Activated T-cell treated with anti-CD3 and anti-CD28 coated beads, Interleukin-2, amount 50 U/mL, for 4 hours (primary cell): Measurements from ENCODE around the gene PFKFB3. TPM values are rescaled to one million over a fixed set of nuclear protein-coding genes. Genes with fewer than 3 reads are reported as not detected.

Source experiments
- ATAC-seq, 2 donors: fragments of 200-7000 bp; cut with Tn5 transposase; one replicate each; pipeline ENCODE4 v1.10.0; 2021
- DNase-seq: peaks from one replicate; pipeline ENCODE4 v3.0.0-alpha.2; 2020
- H3K27me3 Mint-ChIP-seq: one replicate; pipeline ENCODE4 v1.8.0; 2021; ENCODE audit warnings: low read depth, mixed read lengths
- H3K36me3 Mint-ChIP-seq: one replicate; pipeline ENCODE4 v1.8.0; 2022; ENCODE audit warnings: mixed read lengths; ENCODE audit not compliant: insufficient read depth
- H3K4me1 Mint-ChIP-seq: one replicate; pipeline ENCODE4 v1.8.0; 2021; ENCODE audit warnings: low read depth, mixed read lengths
- H3K4me3 Mint-ChIP-seq: one replicate; pipeline ENCODE4 v1.8.0; 2021; ENCODE audit warnings: mild to moderate bottlenecking, moderate library complexity, mixed read lengths
- H3K9me3 Mint-ChIP-seq: one replicate; pipeline ENCODE4 v1.8.0; 2021; ENCODE audit warnings: mixed read lengths
- total RNA-seq, 3 donors: library from RNA; stranded (reverse); gene quantifications; one replicate each; pipeline ENCODE4 v1.2.1, GENCODE V29; 2021

Gene PFKFB3
- total RNA-seq, 3 donors from 2014 or later: 60.5 to 77.0 (median 68.8) TPM

DNA sequence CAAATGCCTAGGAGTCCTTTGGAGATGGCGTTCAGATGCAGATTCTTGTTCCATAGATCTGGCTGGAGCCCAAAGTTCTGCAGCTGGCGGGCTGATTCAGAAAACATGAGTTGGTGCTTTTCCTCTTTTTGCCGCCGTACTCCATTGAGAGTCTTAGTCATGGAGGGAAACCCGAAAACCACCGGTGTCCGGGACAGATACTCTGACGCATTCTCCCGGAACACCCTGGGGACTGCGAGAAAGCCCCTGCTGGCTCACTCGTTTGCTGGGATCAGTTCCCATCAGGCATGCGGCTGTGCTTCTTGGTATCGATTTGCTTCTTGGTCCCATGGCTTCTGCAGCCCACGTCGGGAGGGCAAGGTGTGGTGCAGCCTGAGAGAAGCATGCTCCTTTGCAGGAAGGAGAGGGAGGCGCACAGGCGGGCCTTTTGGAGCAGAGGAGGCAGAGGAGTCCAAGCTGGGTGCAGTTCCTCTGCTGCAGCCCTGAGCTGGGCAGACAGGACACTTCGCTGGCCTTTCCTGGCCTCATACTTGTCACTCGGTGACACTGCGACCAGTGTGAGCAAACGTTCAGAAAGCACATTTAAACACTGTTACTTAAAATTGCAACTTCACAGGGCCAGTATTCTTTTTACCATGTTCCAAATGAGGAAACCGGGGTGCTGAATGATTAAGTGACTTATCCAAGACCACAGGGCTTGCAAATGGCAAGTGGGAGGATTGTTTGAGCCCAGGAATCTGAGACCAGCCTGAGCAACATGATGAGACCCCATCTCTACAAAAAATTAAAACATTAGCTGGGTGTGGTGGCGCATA, 30.6 kb upstream of the PFKFB3 start:
- Mint-ChIP-seq H3K27me3 (no peaks in the 10 kb centered on the region), H3K36me3 (peaks cover 14% of the 10 kb centered on the region), H3K4me1 (peaks cover 79% of the 10 kb centered on the region), H3K4me3 (no peak overlapping the region), H3K9me3 (no peaks in the 10 kb centered on the region)
- ATAC-seq (peak; percentile 20 to 40), DNase-seq (no peak)

DNA sequence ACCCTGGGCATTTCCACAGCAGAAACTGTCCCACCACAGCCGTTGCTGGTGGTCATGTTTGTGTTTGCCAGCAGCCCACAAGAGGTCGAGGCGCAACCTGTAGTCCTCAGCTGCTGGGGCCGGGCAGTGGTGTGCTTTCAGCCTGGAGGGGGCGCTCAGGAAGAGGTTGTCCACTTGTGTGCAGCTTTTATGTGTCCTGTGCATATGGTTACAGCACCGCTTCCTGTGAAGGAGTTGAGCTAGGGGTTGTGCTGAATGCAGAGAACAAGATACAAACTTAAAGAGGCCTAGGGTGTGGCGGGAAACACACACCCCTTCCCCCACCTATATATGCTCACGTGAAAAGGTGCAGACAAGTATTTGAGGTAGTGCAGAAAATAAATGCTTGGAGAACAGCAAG, 29.5 kb upstream of the PFKFB3 start:
- H3K27me3 Mint-ChIP-seq: no peaks in the 10 kb centered on the region

DNA sequence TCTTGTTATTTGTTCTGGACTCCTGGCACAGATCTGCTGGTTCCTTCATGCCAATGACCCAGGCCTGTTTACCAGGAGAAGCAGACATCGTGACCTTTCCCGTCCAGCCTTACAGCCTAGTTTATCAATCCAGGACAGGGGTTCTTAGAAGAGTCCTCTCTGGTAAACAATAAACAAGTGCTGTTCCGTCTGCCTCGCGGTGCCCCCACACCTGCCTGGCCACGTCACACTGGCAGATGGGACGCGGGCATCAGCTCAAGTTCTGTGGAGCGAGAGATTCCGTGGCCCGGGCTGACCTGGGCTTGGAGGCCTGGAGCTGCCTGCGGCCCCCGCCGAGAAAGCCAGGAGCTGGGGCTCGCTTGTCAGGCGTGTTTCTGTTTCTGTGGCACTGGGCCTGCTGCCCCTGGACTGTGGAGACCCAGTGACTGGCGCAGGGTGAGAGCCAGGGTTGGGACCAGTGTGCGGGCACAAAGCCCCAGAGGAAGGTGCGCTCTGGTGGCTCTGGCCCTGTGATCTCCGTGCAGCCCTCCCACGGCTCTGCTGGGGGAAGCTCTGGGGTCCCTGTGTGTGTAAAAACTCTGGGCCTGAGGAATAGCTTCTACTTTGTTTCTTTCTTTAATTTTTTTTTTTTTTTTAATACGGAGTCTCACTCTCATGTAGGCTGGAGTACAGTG, 28.4 kb upstream of the PFKFB3 start:
- H3K4me1 Mint-ChIP-seq: peaks cover 68% of the 10 kb centered on the region
- H3K9me3 Mint-ChIP-seq: no peaks in the 10 kb centered on the region
- H3K27me3 Mint-ChIP-seq: no peaks in the 10 kb centered on the region
- no peak overlapping the region for H3K4me3 Mint-ChIP-seq
- DNase-seq (no peak), ATAC-seq (no peak)
- H3K36me3 Mint-ChIP-seq: peaks cover 7% of the 10 kb centered on the region

More for the DNA sequence above, 29.5 kb upstream of the PFKFB3 start:
- H3K4me1 Mint-ChIP-seq: peaks cover 72% of the 10 kb centered on the region
- ATAC-seq: peak; percentile 68 to 74
- H3K36me3 Mint-ChIP-seq: peaks cover 7% of the 10 kb centered on the region
- no peaks in the 10 kb centered on the region for H3K9me3 Mint-ChIP-seq
- DNase-seq: peak; percentile 26
- H3K4me3 Mint-ChIP-seq: peak overlapping the region; percentile 10

DNA sequence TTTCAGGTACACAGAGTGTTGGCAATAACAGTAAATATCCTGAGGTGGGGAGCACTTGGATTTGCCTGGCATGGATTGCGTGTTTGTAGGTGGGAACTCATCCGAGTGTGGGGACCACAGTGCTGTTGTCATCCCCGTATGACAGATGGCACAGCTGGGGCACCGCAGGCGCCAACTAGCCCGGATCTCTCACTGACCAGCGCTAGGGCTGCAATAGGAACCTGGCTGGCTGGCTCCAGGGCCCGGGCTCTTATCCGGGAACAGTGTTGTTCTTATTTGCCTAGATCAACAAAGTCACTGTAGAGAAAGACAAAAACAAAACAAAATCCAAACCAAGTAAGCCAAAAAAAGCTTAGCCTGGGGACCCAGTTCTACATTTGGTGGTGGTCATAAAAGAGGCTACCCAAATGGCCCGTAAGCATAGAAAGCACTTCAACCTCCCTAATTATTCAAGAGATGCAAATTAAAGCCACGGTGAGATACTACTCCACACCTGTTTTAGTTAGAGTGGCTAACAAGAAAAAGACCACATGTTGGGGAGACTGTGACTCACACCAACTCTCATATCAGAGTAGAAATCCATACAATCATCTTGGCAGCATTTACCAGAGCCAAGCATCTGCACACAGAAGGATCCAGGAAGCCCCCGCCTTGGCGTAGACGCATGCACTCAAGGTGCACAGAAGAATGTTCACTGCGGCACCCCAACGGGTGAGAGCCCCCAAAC, 27.2 kb upstream of the PFKFB3 start:
- Mint-ChIP-seq H3K4me1 (peaks cover 59% of the 10 kb centered on the region), H3K9me3 (no peaks in the 10 kb centered on the region), H3K27me3 (no peaks in the 10 kb centered on the region), H3K4me3 (no peak overlapping the region), H3K36me3 (peaks cover 5% of the 10 kb centered on the region)
- DNase-seq (no peak), ATAC-seq (peak; percentile 39 to 42)

DNA sequence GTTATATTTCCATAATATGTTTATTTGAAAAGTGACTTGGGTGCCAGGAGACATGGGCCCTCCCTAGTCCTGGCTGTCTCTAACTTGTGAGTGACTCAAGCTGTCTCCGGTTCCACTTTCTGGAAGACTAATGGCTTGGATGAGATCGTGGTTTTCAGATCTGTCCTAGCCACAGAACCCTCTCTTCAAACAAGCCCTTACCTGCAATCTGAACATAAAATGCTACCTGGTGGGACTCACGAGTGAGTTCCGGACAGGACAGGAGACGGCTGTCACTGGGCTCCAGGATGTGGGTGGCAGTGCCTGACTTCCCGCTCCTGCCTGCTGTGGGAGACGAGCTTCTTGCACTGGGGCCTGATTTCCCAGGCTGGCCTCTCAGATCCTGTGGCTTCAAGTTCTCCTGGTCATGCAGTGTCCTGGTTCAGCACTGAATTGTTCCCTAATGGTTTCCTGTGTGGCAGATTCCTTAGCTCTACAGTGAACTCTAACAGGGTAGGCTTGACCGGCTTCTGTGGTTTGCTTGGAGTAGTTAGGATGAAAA, 26.0 kb upstream of the PFKFB3 start:
- peaks cover 51% of the 10 kb centered on the region for H3K4me1 Mint-ChIP-seq
- ATAC-seq (no peak), DNase-seq (no peak)
- H3K9me3 Mint-ChIP-seq: no peaks in the 10 kb centered on the region
- H3K27me3 Mint-ChIP-seq: no peaks in the 10 kb centered on the region
- no peak overlapping the region for H3K4me3 Mint-ChIP-seq
- H3K36me3 Mint-ChIP-seq: peaks cover 5% of the 10 kb centered on the region

DNA sequence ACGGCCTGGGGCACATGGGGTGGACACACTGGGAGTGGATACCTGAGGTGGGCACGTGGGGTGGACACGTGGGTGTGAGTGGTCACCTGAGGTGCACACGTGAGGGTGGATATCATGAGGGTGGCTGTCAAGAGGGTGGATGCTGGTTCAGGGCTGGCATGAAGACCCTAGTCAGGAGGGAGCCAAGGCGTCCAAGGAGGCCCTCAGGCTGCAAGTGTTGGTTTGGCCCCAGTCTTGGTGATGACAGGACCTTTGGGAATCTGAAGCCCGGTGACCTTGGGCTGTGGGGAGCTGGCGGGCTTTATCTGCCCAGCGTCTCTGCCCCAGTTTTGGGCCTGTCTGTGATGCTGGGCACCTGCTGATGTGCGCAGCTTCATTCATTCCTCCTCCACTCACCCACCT, 24.9 kb upstream of the PFKFB3 start:
- Mint-ChIP-seq H3K36me3 (peaks cover 5% of the 10 kb centered on the region), H3K4me3 (no peak overlapping the region), H3K27me3 (no peaks in the 10 kb centered on the region), H3K9me3 (no peaks in the 10 kb centered on the region), H3K4me1 (peaks cover 40% of the 10 kb centered on the region)
- no peak for ATAC-seq
- no peak for DNase-seq

DNA sequence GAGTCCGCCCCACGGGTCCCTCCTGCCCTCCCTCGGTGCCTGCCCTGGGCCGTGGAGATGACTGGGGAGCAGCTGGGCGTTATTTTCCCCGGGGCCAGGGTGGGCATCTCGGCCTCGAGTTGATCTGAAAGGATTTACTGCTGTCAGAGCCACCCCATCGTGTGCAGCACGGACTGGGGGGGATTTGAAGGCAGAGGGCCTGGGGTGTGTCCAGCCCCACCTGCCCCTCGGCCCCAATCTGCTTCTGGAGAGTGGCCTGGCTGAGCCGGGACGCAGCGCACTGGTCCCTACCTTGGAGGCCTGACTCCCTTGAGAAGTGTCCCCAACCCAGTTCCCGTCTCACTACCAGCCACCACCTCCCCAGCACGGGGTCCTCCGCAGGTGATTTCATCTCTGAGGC, 24.2 kb upstream of the PFKFB3 start:
- no peaks in the 10 kb centered on the region for H3K27me3 Mint-ChIP-seq
- no peak for ATAC-seq

DNA sequence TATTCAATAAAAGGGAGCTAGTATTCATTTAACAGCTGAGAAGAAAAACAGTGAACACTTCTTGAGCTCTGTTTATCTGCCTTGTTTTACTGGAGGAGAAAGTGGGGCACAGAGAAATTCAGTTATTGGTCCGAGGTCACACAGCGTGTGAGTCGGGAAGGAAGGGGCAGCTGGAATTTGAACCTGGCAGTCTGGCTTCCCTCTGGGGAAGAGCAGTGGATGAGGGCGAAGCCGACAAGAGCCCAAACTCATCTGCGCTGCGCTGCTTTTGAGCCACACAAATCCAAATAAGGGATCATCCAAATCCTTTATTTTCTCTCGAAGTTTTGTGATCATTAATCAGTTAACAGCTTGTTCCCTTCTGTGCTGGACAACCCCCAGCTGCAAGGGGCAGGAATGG, 23.7 kb upstream of the PFKFB3 start:
- H3K4me3 Mint-ChIP-seq: no peak overlapping the region
- no peaks in the 10 kb centered on the region for H3K27me3 Mint-ChIP-seq
- ATAC-seq: no peak
- peaks cover 28% of the 10 kb centered on the region for H3K4me1 Mint-ChIP-seq
- DNase-seq: no peak
- H3K9me3 Mint-ChIP-seq: no peaks in the 10 kb centered on the region
- H3K36me3 Mint-ChIP-seq: peaks cover 5% of the 10 kb centered on the region

More for the DNA sequence above, 24.2 kb upstream of the PFKFB3 start:
- Mint-ChIP-seq H3K9me3 (no peaks in the 10 kb centered on the region), H3K36me3 (peaks cover 5% of the 10 kb centered on the region), H3K4me3 (no peak overlapping the region), H3K4me1 (peaks cover 33% of the 10 kb centered on the region)
- DNase-seq: no peak

DNA sequence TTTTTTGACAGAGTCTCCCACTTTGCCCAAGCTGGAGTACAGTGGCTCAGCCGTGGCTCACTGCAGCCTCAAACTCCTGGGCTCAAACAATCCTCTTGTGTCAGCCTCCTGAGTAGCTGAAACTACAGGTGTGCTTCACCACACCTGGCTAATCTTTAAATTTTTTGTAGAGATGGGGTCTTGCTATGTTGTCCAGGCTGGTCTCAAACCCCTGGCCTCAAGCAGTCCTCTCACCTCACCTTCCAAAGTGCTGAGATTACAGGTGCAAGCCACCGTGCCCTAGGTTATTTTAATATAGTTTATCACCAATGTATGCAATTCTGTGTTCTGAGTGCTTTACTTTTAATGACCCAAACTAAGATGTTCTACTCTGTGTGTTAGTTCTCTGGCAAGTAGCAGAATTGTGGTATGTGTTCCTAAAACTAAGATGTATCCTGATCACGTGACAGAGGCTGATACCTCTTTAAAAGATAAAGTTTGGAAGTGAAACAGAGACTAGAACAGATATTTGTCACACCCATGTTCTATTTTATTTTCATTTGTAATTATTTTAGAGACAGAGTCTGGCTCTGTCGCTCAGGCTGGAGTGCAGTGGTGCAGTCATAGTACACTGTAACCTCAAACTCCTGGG, 22.1 kb upstream of the PFKFB3 start:
- DNase-seq (no peak), ATAC-seq (no peak)
- Mint-ChIP-seq H3K4me3 (no peak overlapping the region), H3K9me3 (no peaks in the 10 kb centered on the region), H3K4me1 (peaks cover 23% of the 10 kb centered on the region), H3K36me3 (peaks cover 7% of the 10 kb centered on the region), H3K27me3 (no peaks in the 10 kb centered on the region)

DNA sequence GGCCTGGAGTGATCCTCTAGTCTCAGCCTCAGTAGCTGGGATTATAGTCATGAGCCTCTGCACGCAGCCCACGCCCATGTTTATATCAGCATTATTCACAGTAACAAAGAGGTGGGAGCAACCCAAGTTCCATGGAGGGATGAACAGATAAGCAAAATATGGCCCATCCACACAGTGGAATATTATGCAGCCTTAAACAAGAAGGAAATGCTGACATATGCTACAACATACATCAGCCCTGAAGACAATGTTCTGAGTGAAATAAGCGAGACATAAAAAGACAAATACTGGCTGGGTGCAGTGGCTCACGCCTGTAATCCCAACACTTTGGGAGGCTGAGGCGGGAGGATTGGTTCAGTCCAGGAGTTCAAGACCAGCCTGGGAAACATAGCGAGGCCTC, 21.5 kb upstream of the PFKFB3 start:
- Mint-ChIP-seq H3K9me3 (no peaks in the 10 kb centered on the region), H3K4me1 (peaks cover 22% of the 10 kb centered on the region), H3K36me3 (peaks cover 3% of the 10 kb centered on the region), H3K27me3 (no peaks in the 10 kb centered on the region), H3K4me3 (no peak overlapping the region)
- ATAC-seq (no peak), DNase-seq (no peak)

DNA sequence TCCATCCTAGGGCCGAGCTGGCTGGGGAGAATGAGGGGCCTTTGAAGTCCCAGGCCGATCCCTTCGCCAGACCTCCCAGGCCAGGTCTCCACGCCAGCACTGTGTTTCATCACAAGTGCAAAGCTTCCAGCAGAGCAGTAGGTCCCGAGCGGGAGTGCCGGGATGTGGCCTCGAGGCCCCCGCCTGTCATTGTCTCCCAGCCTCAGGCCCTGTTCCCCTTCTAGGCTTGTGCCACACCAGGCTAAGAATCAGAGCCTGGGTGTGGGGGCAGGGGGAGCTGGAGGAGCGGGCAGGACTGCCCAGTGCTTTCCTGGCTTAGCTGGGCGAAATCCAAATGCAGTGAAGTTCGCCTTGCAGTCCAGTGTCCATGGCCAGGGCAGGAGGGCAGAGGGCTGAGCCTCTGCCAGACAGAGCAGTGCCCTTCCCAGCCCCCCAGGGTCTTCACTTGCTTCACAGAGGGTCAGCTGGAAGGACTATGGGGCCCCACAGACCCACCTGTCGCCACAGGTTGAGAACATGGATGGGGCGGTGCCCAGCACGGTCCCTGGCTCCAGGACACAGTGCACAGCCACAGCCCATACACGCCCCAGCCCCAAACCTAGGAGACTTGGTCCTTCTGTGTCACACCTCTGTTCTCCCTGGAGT, 20.2 kb upstream of the PFKFB3 start:
- ATAC-seq (no peak), DNase-seq (no peak)
- Mint-ChIP-seq H3K36me3 (peaks cover 3% of the 10 kb centered on the region), H3K4me3 (no peak overlapping the region), H3K9me3 (no peaks in the 10 kb centered on the region), H3K4me1 (peaks cover 19% of the 10 kb centered on the region), H3K27me3 (no peaks in the 10 kb centered on the region)

DNA sequence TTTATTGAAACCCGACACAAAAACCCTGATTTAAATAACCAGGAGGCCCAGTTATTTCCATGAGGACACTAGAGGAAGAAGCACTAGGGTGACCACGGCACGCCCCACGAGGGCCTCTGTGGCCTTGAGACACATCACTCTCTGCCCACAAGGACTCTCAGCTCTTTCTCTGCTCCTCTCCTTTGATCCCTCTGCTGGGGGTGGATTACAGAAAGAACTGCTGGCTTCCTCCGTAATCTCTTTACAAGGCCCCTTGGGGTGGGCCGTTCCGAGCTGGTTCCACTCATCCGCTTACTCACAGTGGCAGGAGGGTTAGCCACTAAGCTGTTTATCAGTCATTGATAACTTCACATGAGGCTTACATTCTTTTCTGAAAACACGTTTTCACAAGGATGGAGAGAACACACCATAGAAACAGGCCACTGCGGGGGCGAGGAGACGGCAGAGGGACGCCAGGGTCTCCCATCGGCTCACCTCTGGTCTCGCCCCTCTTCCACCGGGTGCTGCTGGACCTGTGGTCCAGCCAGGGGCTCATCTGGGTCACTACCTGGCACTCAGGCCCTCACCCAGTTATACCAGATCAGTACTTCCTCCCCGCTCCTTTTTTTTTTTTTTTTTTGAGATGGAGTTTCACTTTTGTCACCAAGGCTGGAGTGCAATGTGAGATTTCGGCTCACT, 17.6 kb upstream of the PFKFB3 start:
- H3K9me3 Mint-ChIP-seq: no peaks in the 10 kb centered on the region
- no peaks in the 10 kb centered on the region for H3K27me3 Mint-ChIP-seq
- peaks cover 30% of the 10 kb centered on the region for H3K4me1 Mint-ChIP-seq
- no peak overlapping the region for H3K4me3 Mint-ChIP-seq
- DNase-seq (no peak), ATAC-seq (peak in 1 of 2 donors; percentile 35)
- peaks cover 4% of the 10 kb centered on the region for H3K36me3 Mint-ChIP-seq

DNA sequence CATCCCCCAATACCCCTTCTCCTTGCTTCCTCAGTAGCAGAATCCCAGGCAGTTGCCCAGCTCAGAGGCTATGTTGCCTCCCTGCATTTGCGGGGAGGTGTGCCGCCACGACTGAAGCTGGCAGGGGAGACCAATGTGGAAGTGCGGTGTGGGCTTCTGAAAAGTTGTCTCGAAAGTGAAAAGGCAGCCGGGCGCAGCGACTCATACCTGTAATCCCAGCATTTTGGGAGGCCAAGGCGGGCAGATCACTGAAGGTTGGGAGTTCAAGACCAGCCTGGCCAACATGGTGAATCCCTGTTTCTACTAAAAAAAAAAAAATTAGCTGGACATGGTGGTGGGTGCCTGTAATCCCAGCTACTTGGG, 15.9 kb upstream of the PFKFB3 start:
- no peak for ATAC-seq
- no peaks in the 10 kb centered on the region for H3K9me3 Mint-ChIP-seq
- H3K4me1 Mint-ChIP-seq: peaks cover 36% of the 10 kb centered on the region
- H3K4me3 Mint-ChIP-seq: no peak overlapping the region
- H3K36me3 Mint-ChIP-seq: peaks cover 7% of the 10 kb centered on the region
- DNase-seq: no peak
- no peaks in the 10 kb centered on the region for H3K27me3 Mint-ChIP-seq
